KMS-11 (cell line): ENCODE data around the gene SLC30A2.

ENCODE experiments used
- H2AFZ ChIP-seq: fragments of 200-600 bp; sonication (generic); 2 replicates; pipeline ENCODE4 v1.6.1; 2016; ENCODE audit warnings: antibody characterized with exemption, mixed run types, low read depth
- H3K27ac ChIP-seq: fragments of 200-600 bp; sonication (generic); 2 replicates; pipeline ENCODE4 v1.6.1; 2016; ENCODE audit warnings: mild to moderate bottlenecking, mixed run types
- H3K27me3 ChIP-seq: fragments of 200-600 bp; sonication (generic); 2 replicates; pipeline ENCODE4 v1.6.1; 2017; ENCODE audit warnings: mild to moderate bottlenecking, low read depth, mixed run types, moderate library complexity; ENCODE audit not compliant: insufficient read depth
- H3K36me3 ChIP-seq: fragments of 200-600 bp; sonication (generic); 2 replicates; pipeline ENCODE4 v1.6.1; 2017; ENCODE audit warnings: mild to moderate bottlenecking, mixed run types; ENCODE audit not compliant: insufficient read depth
- H3K4me1 ChIP-seq: fragments of 200-600 bp; sonication (generic); 2 replicates; pipeline ENCODE4 v1.6.1; 2016; ENCODE audit warnings: mild to moderate bottlenecking, low read depth, mixed run types; ENCODE audit not compliant: poor library complexity, severe bottlenecking
- H3K4me2 ChIP-seq: fragments of 200-600 bp; sonication (generic); 2 replicates; pipeline ENCODE4 v1.7.0; 2016; ENCODE audit warnings: mild to moderate bottlenecking, mixed run types
- H3K4me3 ChIP-seq: fragments of 200-600 bp; sonication (generic); IDR thresholded peaks from 2 replicates; pipeline ENCODE4 v1.6.1; 2017; ENCODE audit warnings: low read depth, low read length, mixed read lengths; ENCODE audit not compliant: insufficient read depth
- H3K79me2 ChIP-seq: fragments of 200-600 bp; sonication (generic); 2 replicates; pipeline ENCODE4 v1.6.1; 2016; ENCODE audit warnings: low read depth, mixed run types; ENCODE audit not compliant: insufficient read depth
- H3K9ac ChIP-seq: fragments of 200-600 bp; sonication (generic); 2 replicates; pipeline ENCODE4 v1.6.1; 2016; ENCODE audit warnings: mild to moderate bottlenecking, mixed run types
- H4K20me1 ChIP-seq: fragments of 200-600 bp; sonication (generic); 2 replicates; pipeline ENCODE4 v1.6.1; 2016; ENCODE audit warnings: mild to moderate bottlenecking, mixed run types; ENCODE audit not compliant: insufficient read depth
- TF ChIP-seq, protein P1 (sequence below): fragments of 200-600 bp; sonication (generic); conservative IDR thresholded peaks from 2 replicates; pipeline ENCODE4 v1.6.1; 2017; ENCODE audit warnings: low read depth, mild to moderate bottlenecking, antibody characterized with exemption, low read length, moderate library complexity, mixed read lengths

The SLC30A2 gene

DNA sequence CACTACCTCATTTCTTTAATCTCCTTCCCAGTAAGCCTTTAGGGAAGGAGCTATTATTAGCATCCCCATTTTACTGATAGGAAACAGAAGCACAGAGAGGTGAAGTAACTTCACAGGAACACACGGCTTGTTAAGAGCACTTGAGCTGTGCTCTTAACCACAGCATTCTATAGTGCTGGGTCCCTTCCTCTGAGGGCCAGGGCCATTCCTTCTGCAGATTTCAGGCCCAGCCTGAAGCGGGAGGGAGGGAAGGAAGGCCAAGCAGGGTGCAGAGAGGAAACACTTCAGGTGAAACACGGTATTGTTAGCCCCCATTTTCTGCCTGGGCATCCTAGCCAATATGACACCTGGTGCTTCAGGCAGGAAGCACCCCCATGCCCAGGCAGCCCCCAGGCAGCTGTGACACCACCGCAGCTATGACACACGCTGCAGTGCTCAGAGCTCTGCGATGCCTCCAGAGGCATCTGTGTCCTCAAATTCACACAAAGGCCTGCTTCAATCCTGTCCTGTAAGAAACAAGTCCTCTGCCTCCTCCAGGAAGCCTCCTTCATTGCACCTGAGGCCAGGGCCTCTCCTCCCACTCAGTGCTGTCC, 28.9 kb downstream of the SLC30A2 start:
- TF ChIP-seq, protein P1, sequence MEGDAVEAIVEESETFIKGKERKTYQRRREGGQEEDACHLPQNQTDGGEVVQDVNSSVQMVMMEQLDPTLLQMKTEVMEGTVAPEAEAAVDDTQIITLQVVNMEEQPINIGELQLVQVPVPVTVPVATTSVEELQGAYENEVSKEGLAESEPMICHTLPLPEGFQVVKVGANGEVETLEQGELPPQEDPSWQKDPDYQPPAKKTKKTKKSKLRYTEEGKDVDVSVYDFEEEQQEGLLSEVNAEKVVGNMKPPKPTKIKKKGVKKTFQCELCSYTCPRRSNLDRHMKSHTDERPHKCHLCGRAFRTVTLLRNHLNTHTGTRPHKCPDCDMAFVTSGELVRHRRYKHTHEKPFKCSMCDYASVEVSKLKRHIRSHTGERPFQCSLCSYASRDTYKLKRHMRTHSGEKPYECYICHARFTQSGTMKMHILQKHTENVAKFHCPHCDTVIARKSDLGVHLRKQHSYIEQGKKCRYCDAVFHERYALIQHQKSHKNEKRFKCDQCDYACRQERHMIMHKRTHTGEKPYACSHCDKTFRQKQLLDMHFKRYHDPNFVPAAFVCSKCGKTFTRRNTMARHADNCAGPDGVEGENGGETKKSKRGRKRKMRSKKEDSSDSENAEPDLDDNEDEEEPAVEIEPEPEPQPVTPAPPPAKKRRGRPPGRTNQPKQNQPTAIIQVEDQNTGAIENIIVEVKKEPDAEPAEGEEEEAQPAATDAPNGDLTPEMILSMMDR = no peak
- no peaks in the 10 kb centered on the region for H3K79me2 ChIP-seq
- peaks cover 9% of the 10 kb centered on the region for H3K4me1 ChIP-seq
- H2AFZ ChIP-seq = no peak overlapping the region
- H3K27ac ChIP-seq = no peak overlapping the region
- no peak overlapping the region for H3K4me3 ChIP-seq
- H3K9ac ChIP-seq = no peak overlapping the region
- no peaks in the 10 kb centered on the region for H3K27me3 ChIP-seq
- H3K4me2 ChIP-seq = no peak overlapping the region
- H3K36me3 ChIP-seq = no peaks in the 10 kb centered on the region
- no peaks in the 10 kb centered on the region for H4K20me1 ChIP-seq

DNA sequence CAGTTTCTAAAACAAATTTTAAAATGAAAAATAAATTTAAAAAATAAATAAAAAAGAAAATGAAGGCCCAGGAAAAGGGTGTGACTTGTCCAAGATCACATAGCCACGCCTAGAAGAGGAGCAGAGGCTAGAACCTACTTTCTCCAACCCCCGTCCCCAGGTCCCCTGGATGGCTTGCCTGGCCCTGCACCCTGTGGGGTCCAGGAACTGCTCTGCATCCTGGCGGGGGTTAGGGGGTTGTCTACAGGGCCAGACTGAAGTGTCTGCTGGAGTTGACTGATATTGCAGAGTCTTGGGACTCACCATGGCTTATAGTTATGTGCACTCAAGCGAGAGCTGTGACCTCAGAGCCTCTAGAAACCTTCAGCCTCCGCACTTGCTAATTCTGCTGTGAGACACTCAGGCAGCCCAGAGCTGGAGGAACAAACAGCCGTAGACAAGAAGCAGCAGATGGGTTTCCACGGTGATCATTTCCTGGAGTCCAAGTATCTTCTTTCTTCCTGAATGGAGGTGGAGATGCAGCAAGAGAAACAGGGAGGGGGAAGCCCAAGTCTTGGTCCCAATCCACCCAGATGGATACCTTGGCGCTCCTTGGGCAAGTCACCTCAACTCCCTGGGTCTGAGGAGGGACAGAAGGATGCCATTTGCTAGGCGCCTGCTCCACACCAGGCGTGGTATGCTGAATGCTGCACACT, 29.5 kb downstream of the SLC30A2 start:
- Histone ChIP-seq H3K27me3 (no peaks in the 10 kb centered on the region), H3K4me3 (no peak overlapping the region), H3K36me3 (no peaks in the 10 kb centered on the region), H2AFZ (no peak overlapping the region), H3K79me2 (no peaks in the 10 kb centered on the region), H3K9ac (no peak overlapping the region), H3K4me2 (no peak overlapping the region), H4K20me1 (no peaks in the 10 kb centered on the region), H3K27ac (no peak overlapping the region), H3K4me1 (peaks cover 9% of the 10 kb centered on the region)
- TF ChIP-seq, protein P1 = no peak

DNA sequence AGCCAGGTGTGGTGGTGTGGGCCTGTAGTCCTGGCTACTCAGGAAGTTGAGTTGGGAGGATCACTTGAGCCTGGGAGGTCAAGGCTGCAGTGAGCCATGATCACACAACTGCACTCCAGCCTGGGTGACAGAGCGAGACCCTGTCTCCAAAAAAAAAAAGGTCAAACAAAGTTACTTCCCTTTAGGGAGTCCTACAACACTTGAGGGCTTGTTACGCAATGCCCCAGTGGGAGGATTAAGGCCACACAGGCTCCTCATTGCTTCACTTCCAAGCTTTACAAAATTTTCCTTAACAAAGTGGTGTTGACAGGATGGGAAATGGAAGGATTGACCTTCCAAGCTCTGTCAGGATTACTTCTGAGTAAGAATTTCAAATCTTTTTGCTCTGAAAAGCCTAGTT, 30.6 kb downstream of the SLC30A2 start:
- H3K4me3 ChIP-seq = no peak overlapping the region
- H4K20me1 ChIP-seq = no peaks in the 10 kb centered on the region
- H3K4me2 ChIP-seq = no peak overlapping the region
- H3K27me3 ChIP-seq = no peaks in the 10 kb centered on the region
- H3K79me2 ChIP-seq = no peaks in the 10 kb centered on the region
- no peaks in the 10 kb centered on the region for H3K36me3 ChIP-seq
- TF ChIP-seq, protein P1 = no peak
- no peak overlapping the region for H2AFZ ChIP-seq
- H3K27ac ChIP-seq = no peak overlapping the region
- peaks cover 9% of the 10 kb centered on the region for H3K4me1 ChIP-seq
- no peak overlapping the region for H3K9ac ChIP-seq

DNA sequence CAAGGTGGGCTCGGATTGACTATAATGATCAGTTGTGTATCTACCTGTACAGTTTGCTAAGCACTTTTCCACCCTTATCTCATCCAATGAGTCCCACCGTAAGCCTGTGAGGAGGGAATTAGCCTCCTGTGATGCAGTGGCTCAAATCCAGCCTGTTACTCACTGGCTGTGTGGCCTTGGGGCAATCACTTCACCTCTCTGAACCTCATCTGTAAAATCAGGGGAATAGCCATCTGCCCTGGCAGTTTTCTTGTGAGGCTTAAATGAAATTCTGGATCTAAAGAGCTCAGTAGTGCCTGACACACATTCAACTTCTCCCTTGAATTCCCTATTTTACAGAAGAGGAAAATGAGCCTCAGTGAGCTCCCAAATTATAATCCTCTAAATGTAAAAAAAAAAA, 31.7 kb downstream of the SLC30A2 start:
- Histone ChIP-seq H3K27ac (no peak overlapping the region), H3K4me1 (peaks cover 4% of the 10 kb centered on the region), H3K36me3 (no peaks in the 10 kb centered on the region), H4K20me1 (no peaks in the 10 kb centered on the region), H3K9ac (no peak overlapping the region), H3K27me3 (no peaks in the 10 kb centered on the region), H3K79me2 (no peaks in the 10 kb centered on the region), H3K4me3 (no peak overlapping the region), H2AFZ (no peak overlapping the region), H3K4me2 (no peak overlapping the region)
- TF ChIP-seq, protein P1 = no peak
